MCF 10A (cell line): Measurements from ENCODE around the gene TAL1. TPM values are rescaled to one million over a fixed set of nuclear protein-coding genes. Genes with fewer than 3 reads are reported as not detected.
"Not testable (repeated sequence)": the region's sequence is repeated elsewhere in the genome, so short reads cannot be mapped to it uniquely, and the experiment has no call there.

Source experiments
- BruUV-seq: library from RNA; stranded (reverse); fragments of 400-500 nt; replicated peaks from 2 replicates; lab custom pipeline; 2021; lab: Mats Ljungman, UMichigan
- CTCF ChIA-PET: fragments of 300-600 bp; sonication (Branson Sonifier 250); formaldehyde crosslinking; extraction: SDS; loops from one replicate; lab custom pipeline; 2021; ENCODE audit warnings: antibody characterized with exemption, inconsistent platforms; lab: Yijun Ruan, JAX
- POLR2A ChIA-PET: fragments of 300-600, 350-650 bp; sonication (Branson Sonifier 250); formaldehyde crosslinking; extraction: SDS; loops from one replicate; lab custom pipeline; 2020; ENCODE audit warnings: antibody characterized with exemption, inconsistent platforms; lab: Yijun Ruan, JAX
- DNase-seq: peaks from one replicate; pipeline ENCODE4 v3.0.0-alpha.2; 2018; ENCODE audit not compliant: unreplicated experiment
- H3K27ac Mint-ChIP-seq: one replicate; pipeline ENCODE4 v1.8.0; 2022; ENCODE audit warnings: mild to moderate bottlenecking, low read depth, mixed read lengths; ENCODE audit not compliant: unreplicated experiment
- H3K27me3 Mint-ChIP-seq: one replicate; pipeline ENCODE4 v1.8.0; 2022; ENCODE audit warnings: mixed read lengths; ENCODE audit not compliant: insufficient read depth, unreplicated experiment
- H3K36me3 Mint-ChIP-seq: one replicate; pipeline ENCODE4 v1.8.0; 2022; ENCODE audit warnings: mild to moderate bottlenecking, moderate library complexity, mixed read lengths; ENCODE audit not compliant: insufficient read depth, unreplicated experiment
- H3K4me1 Mint-ChIP-seq: one replicate; pipeline ENCODE4 v1.8.0; 2022; ENCODE audit warnings: mixed read lengths; ENCODE audit not compliant: insufficient read depth, unreplicated experiment
- H3K4me3 Mint-ChIP-seq: one replicate; pipeline ENCODE4 v1.8.0; 2022; ENCODE audit warnings: mild to moderate bottlenecking, moderate library complexity, mixed read lengths; ENCODE audit not compliant: unreplicated experiment
- H3K9me3 Mint-ChIP-seq: one replicate; pipeline ENCODE4 v1.8.0; 2022; ENCODE audit warnings: mixed read lengths; ENCODE audit not compliant: unreplicated experiment
- CTCF ChIP-seq: fragments of 200-600 bp; IDR thresholded peaks from one replicate; pipeline ENCODE4 v1.8.0; 2022; ENCODE audit warnings: antibody characterized with exemption, mild to moderate bottlenecking; ENCODE audit not compliant: unreplicated experiment
- intact Hi-C: fragments of 100-400 bp; cut with micrococcal nuclease; formaldehyde crosslinking; loops from 2 replicates; pipeline ENCODE4 v1.14.1; 2022
- total RNA-seq: library from RNA; stranded (reverse); gene quantifications from 2 replicates; pipeline ENCODE4 v1.2.3, GENCODE V29; 2022

TAL1 gene
- total RNA-seq, 1 experiment from 2014 or later, result not detected

GRCh38 chr1:47207803-47208373 lies 24.1 kb downstream of the TAL1 start:
- no peak for DNase-seq
- no peak overlapping the region for H3K27ac Mint-ChIP-seq
- BruUV-seq, result no TSS peak
- no peaks in the 10 kb centered on the region for H3K36me3 Mint-ChIP-seq
- CTCF ChIA-PET, result interaction anchor here (1.1 to 2.0 kb wide), 2 partner anchors 15 to 55 kb away, joined by 3 to 5 read pairs; no protein-coding TSS in a partner anchor
- H3K4me3 Mint-ChIP-seq, result no peak overlapping the region
- peaks cover 14% of the 10 kb centered on the region for H3K27me3 Mint-ChIP-seq
- no peaks in the 10 kb centered on the region for H3K4me1 Mint-ChIP-seq
- TF ChIP-seq CTCF, result no peak
- intact Hi-C loops, result no loop called here
- peaks cover 10% of the 10 kb centered on the region for H3K9me3 Mint-ChIP-seq
- POLR2A ChIA-PET, result no interaction called here

- H3K36me3 Mint-ChIP-seq, result no peaks in the 10 kb centered on the region
- H3K27me3 Mint-ChIP-seq, result peaks cover 14% of the 10 kb centered on the region
- no peak for TF ChIP-seq CTCF
- ChIA-PET POLR2A (no interaction called here), CTCF (interaction anchor here (0.8 to 2.6 kb wide), 7 partner anchors 10 to 480 kb away, joined by 3 to 15 read pairs (median 5); no protein-coding TSS in a partner anchor)
- no peak for DNase-seq
- H3K4me3 Mint-ChIP-seq, result no peak overlapping the region
- no peak overlapping the region for H3K27ac Mint-ChIP-seq
- H3K9me3 Mint-ChIP-seq, result peaks cover 10% of the 10 kb centered on the region
- no peaks in the 10 kb centered on the region for H3K4me1 Mint-ChIP-seq
- intact Hi-C loops, result no loop called here
- no TSS peak for BruUV-seq
These were observed 26.1 kb downstream of the TAL1 start for GRCh38 chr1:47205918-47206317.

GRCh38 chr1:47203504-47203903 lies 28.5 kb downstream of the TAL1 start:
- BruUV-seq, H3K4me1 Mint-ChIP-seq, H3K36me3 Mint-ChIP-seq, H3K27ac Mint-ChIP-seq, H3K4me3 Mint-ChIP-seq, DNase-seq, POLR2A ChIA-PET, intact Hi-C loops: not testable (repeated sequence)
- CTCF ChIA-PET, result interaction anchor here (1.8 to 3.5 kb wide), 3 partner anchors 9 to 11 kb away, joined by 5 to 33 read pairs (median 15); partner anchors contain the start of gene PDZK1IP1
- Mint-ChIP-seq H3K9me3 (peaks cover 10% of the 10 kb centered on the region), H3K27me3 (peaks cover 23% of the 10 kb centered on the region)

GRCh38 chr1:47201179-47201578 lies 30.8 kb downstream of the TAL1 start:
- intact Hi-C loops, result no loop called here
- peaks cover 24% of the 10 kb centered on the region for H3K27me3 Mint-ChIP-seq
- H3K4me3 Mint-ChIP-seq, result no peak overlapping the region
- BruUV-seq, result no TSS peak
- DNase-seq, result no peak
- peaks cover 10% of the 10 kb centered on the region for H3K9me3 Mint-ChIP-seq
- no peaks in the 10 kb centered on the region for H3K4me1 Mint-ChIP-seq
- H3K27ac Mint-ChIP-seq, result no peak overlapping the region
- no peaks in the 10 kb centered on the region for H3K36me3 Mint-ChIP-seq
- no peak for TF ChIP-seq CTCF
- ChIA-PET CTCF (interaction anchor here (3.2 to 3.5 kb wide), 2 partner anchors 9 to 62 kb away, joined by 24 to 33 read pairs; partner anchors contain the start of gene PDZK1IP1), POLR2A (interaction anchor here (0.7 to 1.8 kb wide), 4 partner anchors 9 to 125 kb away, joined by 3 to 10 read pairs (median 4); partner anchors contain the start of gene PDZK1IP1)
